ENCODE measurements around the gene ZNF385A. TPM values are rescaled to one million over a fixed set of nuclear protein-coding genes. Genes with fewer than 3 reads are reported as not detected.

Gene ZNF385A
- 10 to 100 TPM in 3 of 4 donors, 1 to 10 TPM in 1; 8.8 to 53.9 (median 21.1) TPM for total RNA-seq

- no peak for TF ChIP-seq CTCF (IDR thresholded peaks at IDR 0.05; ENCODE audit: low read depth)
These were observed at the start of gene ZNF385A for GRCh38 chr12:54384591-54385041. ZNF385A (minus strand) TSS chr12:54384733; CDS start chr12:54384514, 219 bp downstream.

DNA sequence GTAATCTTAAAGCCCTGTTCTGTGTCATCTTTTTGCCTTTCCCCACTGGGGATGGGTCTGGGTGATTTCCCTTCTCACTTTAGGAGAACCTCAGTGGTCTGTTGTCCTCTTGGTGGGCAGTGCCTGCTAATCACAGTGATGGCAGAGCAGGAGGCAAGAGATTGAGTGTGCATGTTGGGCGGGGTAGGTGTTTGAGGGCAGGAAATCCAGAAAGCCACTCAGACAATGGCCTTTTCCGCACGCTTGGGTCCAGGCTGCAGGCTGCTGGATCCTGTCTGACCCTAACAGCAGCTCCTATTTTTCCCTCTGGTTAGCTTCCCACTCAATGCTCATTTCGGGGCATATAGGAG, 48.3 kb upstream of the ZNF385A start:
- TF ChIP-seq CTCF (IDR thresholded peaks at IDR 0.05; ENCODE audit: low read depth): no peak

DNA sequence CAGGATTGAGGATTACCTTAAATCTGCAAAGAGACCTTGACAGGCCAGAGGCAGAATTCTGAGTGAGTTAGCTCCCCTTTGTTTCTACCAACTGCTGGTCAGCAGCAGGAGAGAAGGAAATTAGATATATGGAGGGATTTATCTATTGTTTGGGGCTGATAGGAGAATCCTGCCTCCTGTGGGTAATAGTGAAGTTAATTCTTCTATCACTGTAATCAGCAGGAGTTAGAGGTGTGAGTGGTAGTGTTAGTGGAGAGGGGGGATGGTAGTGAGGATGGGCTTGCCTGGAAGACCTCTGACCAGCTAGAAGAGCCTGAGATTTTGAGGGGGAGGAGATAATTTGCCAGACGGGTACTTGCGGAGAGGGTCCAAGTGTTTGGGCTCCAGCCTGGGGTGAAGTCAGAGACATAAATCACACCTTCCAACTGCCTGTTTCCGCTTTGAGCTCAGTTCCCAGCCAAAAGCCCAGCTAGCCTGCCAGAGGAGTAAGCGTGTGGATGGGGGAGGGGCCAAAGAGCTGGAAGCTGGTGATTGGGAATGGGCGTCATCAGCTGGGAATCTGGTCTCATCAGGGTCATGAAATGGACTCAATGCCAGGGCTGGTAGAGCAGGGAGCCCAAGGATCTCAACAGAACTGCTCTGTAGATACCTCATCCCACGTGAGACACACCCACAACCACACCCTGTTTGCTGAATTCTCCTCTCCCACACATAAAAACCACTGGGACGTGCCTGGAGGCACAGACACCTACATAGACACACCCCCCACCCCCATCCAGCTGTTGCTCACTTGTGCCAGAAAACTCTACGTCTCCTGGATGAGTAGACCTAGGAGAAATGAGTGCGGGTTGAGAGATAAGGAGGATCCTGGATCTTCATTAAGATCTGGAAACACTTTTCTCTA, 47.6 kb upstream of the ZNF385A start:
- no peak for TF ChIP-seq CTCF (IDR thresholded peaks at IDR 0.05; ENCODE audit: low read depth)

DNA sequence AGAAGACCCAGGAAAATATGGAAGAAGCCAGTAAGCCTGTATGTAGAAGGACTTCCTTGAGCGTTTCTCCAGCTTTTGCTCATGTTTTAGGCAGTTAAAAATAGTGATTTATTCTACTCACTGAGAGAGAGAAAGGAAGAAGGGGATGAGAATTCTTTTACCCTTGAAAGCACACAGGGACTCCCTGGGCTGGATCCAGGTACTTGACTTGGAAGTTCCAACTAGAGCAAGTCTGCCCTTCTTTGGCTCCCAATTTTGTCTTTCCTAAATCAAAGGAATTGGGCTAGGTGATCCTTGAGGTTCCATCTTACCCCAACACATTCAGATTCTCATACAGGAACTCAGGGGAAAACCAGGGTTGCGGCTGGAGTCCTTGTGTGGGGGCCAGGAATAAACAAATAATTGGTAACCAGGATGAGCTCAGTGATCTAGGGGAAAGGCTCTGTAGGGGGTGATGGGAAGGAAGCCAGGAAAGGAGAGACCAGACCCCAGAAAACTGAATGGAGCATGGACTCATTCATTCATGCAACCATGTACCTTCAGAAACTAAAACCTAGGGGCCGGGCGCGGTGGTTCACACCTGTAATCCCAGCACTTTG, 46.0 kb upstream of the ZNF385A start:
- no peak for TF ChIP-seq CTCF (IDR thresholded peaks at IDR 0.05; ENCODE audit: low read depth)

DNA sequence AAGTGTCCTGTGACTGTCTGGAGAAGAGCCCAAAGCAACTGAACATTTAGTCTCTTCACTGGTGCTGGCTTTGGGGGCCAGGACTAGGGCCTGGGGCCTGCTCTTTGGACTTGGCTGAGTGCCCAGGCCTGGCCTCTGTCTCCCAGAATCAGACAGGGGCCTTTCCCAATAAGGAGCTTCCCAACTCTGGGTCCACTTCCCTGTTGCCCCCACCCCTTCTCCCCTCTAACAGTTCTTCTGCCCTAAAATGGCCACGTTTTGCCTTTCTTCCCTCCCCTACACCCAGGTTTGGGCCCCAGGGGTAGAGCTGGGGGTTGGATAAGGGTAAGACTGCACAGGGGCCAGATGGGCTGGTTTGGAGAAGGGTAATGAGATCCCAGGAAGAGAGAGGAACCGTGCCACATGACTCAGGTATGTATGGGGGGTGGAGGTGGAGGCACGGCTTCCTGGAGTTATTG, 44.5 kb upstream of the ZNF385A start:
- TF ChIP-seq CTCF (IDR thresholded peaks at IDR 0.05; ENCODE audit: low read depth): no peak

- no peak for TF ChIP-seq CTCF (IDR thresholded peaks at IDR 0.05; ENCODE audit: low read depth)
These were observed 43.8 kb upstream of the ZNF385A start for GRCh38 chr12:54428050-54429013.

Data from subcutaneous adipose tissue (tissue), 4 donors.